Measurements from ENCODE around the gene FAM193A. TPM values are rescaled to one million over a fixed set of nuclear protein-coding genes. Genes with fewer than 3 reads are reported as not detected.

The FAM193A gene
- polyA plus RNA-seq, 1 of the 3 experiments (the other 2 are of a cell fraction), result 9.2 TPM

- peaks cover 100% of the 10 kb centered on the region for H4K20me1 ChIP-seq (ENCODE audit: insufficient read depth)
- H3K27me3 ChIP-seq (ENCODE audit: insufficient read depth), result no peaks in the 10 kb centered on the region
- H3K4me1 ChIP-seq (ENCODE audit: control insufficient read depth in 1 of 2, insufficient read depth in 2 of 2, low read depth in 1 of 2, low read length in 1 of 2), result peaks cover 0 to 29% of the 10 kb centered on the region in 2 experiments; a peak in 1 of 4 replicates
- H3K4me2 ChIP-seq, result no peak overlapping the region
- CTCF ChIA-PET, result interaction anchor here (1.1 kb wide), 1 partner anchor 11 kb away, joined by 5 read pairs; no protein-coding TSS in a partner anchor
- POLR2A ChIA-PET, result no interaction called here
- no peak overlapping the region; a peak in 1 of 4 replicates for H3K27ac ChIP-seq (ENCODE audit: low read depth in 2 of 2, low read length in 1 of 2)
- H3K9me2 ChIP-seq, result no peaks in the 10 kb centered on the region
- H2AFZ ChIP-seq (ENCODE audit: low read depth), result no peak overlapping the region
- H3K36me3 ChIP-seq (replicated peaks in 1 of 2; ENCODE audit: control insufficient read depth in 1 of 2, insufficient read depth in 2 of 2, low read length in 1 of 2), result no peaks in the 10 kb centered on the region
- 97% methylated on average over 3 of the region's 3 CpGs for WGBS (ENCODE audit: low lambda C conversion rate)
- no peaks in the 10 kb centered on the region for H3K9me3 ChIP-seq
- H3F3A ChIP-seq (replicated peaks; ENCODE audit: insufficient read depth), result no peaks in the 10 kb centered on the region
- DNase-seq, result no peak
- H3K9ac ChIP-seq, result no peak overlapping the region
- TF ChIP-seq CTCF (IDR thresholded peaks at IDR 0.05) (no peak), MXI1 (IDR thresholded peaks at IDR 0.05; ENCODE audit: low read depth, low read length) (no peak), JUND (IDR thresholded peaks at IDR 0.05) (no peak), POLR2AphosphoS5 (IDR thresholded peaks at IDR 0.05; ENCODE audit: low read depth, low read length) (no peak), RAD21 (IDR thresholded peaks at IDR 0.05; ENCODE audit: low read length) (no peak), SIN3A (IDR thresholded peaks at IDR 0.05; ENCODE audit: borderline replicate concordance, low read depth, low read length) (no peak), REST (IDR thresholded peaks at IDR 0.05; ENCODE audit: low read depth, low read length) (no peak), RXRA (IDR thresholded peaks at IDR 0.05; ENCODE audit: borderline replicate concordance, low read depth) (no peak), ZBTB33 (IDR thresholded peaks at IDR 0.05; ENCODE audit: borderline replicate concordance, low read depth) (no peak), TCF12 (IDR thresholded peaks at IDR 0.05) (no peak), RFX5 (IDR thresholded peaks at IDR 0.05; ENCODE audit: low read length) (no peak), FOXJ3 (CRISPR knock-in tag; IDR thresholded peaks at IDR 0.05) (no peak), TAF1 (IDR thresholded peaks at IDR 0.05; ENCODE audit: borderline replicate concordance, low read depth, low read length) (no peak)
- H3K79me2 ChIP-seq (ENCODE audit: insufficient read depth), result peaks cover 100% of the 10 kb centered on the region
- no peak overlapping the region for H3K4me3 ChIP-seq (ENCODE audit: low read depth in 2 of 2, low read length in 1 of 2)
These were observed 51.8 kb downstream of the FAM193A start for GRCh38 chr4:2588259-2588658.

Measured in SK-N-SH (cell line).